MM.1S (cell line): Measurements from ENCODE around the gene EFCAB12.

ENCODE experiments used
- EZH2phosphoT487 ChIP-seq: fragments of 300-600 bp; sonication (generic); IDR thresholded peaks from 2 replicates; pipeline ENCODE4 v1.6.1; 2018; ENCODE audit warnings: antibody characterized with exemption, low read length
- TF ChIP-seq, protein P1 (sequence below): fragments of 300-600 bp; sonication (generic); IDR thresholded peaks from 2 replicates; pipeline ENCODE4 v1.5.1; 2016; ENCODE audit warnings: antibody characterized with exemption, low read length, mixed read lengths

DNA sequence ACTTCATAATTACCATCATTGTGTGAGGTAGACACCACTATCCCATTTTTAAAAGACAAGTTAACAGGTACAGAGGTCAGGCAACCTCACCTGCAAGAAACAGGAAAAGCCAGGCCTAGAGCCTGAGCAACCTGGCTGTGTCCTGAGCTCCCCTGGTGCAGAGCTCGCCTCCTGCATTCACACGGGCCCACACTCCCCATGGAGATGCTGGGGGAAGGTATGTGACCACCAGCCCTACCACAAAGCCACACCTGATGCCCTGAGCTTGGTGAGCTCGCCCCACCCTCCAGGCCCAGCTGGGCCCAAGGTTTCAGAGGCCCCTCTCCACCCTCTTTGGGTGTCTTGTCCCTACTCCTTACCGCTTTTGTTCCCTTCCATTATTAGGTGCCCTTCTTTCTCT, 1.2 kb upstream of the EFCAB12 start:
- TF ChIP-seq, protein P1, sequence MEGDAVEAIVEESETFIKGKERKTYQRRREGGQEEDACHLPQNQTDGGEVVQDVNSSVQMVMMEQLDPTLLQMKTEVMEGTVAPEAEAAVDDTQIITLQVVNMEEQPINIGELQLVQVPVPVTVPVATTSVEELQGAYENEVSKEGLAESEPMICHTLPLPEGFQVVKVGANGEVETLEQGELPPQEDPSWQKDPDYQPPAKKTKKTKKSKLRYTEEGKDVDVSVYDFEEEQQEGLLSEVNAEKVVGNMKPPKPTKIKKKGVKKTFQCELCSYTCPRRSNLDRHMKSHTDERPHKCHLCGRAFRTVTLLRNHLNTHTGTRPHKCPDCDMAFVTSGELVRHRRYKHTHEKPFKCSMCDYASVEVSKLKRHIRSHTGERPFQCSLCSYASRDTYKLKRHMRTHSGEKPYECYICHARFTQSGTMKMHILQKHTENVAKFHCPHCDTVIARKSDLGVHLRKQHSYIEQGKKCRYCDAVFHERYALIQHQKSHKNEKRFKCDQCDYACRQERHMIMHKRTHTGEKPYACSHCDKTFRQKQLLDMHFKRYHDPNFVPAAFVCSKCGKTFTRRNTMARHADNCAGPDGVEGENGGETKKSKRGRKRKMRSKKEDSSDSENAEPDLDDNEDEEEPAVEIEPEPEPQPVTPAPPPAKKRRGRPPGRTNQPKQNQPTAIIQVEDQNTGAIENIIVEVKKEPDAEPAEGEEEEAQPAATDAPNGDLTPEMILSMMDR, result no peak
- TF ChIP-seq EZH2phosphoT487, result no peak
